Measurements from ENCODE around the gene SUGP1. TPM values are rescaled to one million over a fixed set of nuclear protein-coding genes. Genes with fewer than 3 reads are reported as not detected.

SUGP1 gene
- polyA plus RNA-seq, 1 donor (not counting 4 experiments of a cell fraction or from before 2014, with no cell fraction given) = 28.6 TPM

DNA sequence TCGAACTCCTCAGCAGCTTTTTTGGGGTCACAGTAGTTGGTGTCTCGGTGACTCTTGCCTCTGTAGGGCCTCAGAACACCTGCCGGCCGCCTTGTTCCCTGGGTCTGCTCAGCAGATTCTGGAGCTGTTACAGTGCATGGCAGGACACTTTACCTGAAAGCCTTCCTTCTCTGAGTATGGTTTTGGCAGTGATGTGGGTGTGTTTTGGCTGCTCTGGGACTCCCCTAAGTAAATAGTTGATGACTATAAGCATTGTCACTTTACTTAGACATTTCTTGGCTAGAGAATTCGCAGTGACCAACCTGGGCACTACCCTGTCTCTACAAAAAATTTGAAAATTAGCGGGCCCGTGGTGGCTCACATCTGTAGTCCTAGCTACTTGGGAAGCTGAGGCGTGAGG is 7.4 kb upstream of the SUGP1 start:
- Histone ChIP-seq H3K36me3 (ENCODE audit: control insufficient read depth in 2 of 2, extremely low read depth in 1 of 2, insufficient read depth in 2 of 2, low read length in 2 of 2) (peaks cover 13 to 21% of the 10 kb centered on the region in 2 experiments), H3K9me3 (ENCODE audit: control insufficient read depth, low read depth, low read length) (no peaks in the 10 kb centered on the region), H2AFZ (ENCODE audit: control insufficient read depth, low read length) (no peak overlapping the region), H4K20me1 (ENCODE audit: control insufficient read depth, extremely low read depth, insufficient read depth, low read length) (no peaks in the 10 kb centered on the region), H3K9ac (ENCODE audit: control insufficient read depth, extremely low read depth, insufficient read depth, low read length) (no peak overlapping the region), H3K79me2 (ENCODE audit: control insufficient read depth, insufficient read depth, low read length) (peaks cover 27% of the 10 kb centered on the region), H3K9me1 (ENCODE audit: control insufficient read depth, extremely low read depth, insufficient read depth, low read length) (no peaks in the 10 kb centered on the region), H3K4me1 (ENCODE audit: control insufficient read depth, extremely low read depth, insufficient read depth, low read length) (no peaks in the 10 kb centered on the region), H3K27me3 (ENCODE audit: control insufficient read depth, extremely low read depth, insufficient read depth, low read length) (no peaks in the 10 kb centered on the region), H3K4me3 (ENCODE audit: control insufficient read depth in 2 of 3, extremely low read depth in 1 of 3, insufficient read depth in 2 of 3, low read depth in 1 of 3, low read length in 3 of 3) (no peak overlapping the region), H3K4me2 (ENCODE audit: control insufficient read depth, extremely low read depth, insufficient read depth, low read depth, low read length) (no peak overlapping the region), H3K27ac (ENCODE audit: control insufficient read depth, insufficient read depth, low read length) (no peak overlapping the region)
- dilution Hi-C loops (cut with MboI; ENCODE audit: extremely low pct_ligation_motif_present, low sequenced_read_pairs) = no loop called here
- no peak for TF ChIP-seq EZH2 (IDR thresholded peaks at IDR 0.05; ENCODE audit: low read length)
- TF ChIP-seq, protein P1, sequence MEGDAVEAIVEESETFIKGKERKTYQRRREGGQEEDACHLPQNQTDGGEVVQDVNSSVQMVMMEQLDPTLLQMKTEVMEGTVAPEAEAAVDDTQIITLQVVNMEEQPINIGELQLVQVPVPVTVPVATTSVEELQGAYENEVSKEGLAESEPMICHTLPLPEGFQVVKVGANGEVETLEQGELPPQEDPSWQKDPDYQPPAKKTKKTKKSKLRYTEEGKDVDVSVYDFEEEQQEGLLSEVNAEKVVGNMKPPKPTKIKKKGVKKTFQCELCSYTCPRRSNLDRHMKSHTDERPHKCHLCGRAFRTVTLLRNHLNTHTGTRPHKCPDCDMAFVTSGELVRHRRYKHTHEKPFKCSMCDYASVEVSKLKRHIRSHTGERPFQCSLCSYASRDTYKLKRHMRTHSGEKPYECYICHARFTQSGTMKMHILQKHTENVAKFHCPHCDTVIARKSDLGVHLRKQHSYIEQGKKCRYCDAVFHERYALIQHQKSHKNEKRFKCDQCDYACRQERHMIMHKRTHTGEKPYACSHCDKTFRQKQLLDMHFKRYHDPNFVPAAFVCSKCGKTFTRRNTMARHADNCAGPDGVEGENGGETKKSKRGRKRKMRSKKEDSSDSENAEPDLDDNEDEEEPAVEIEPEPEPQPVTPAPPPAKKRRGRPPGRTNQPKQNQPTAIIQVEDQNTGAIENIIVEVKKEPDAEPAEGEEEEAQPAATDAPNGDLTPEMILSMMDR (optimal IDR thresholded peaks at IDR 0.05 in 1 of 3, IDR thresholded peaks at IDR 0.05 in 1 of 3, conservative IDR thresholded peaks at IDR 0.05 in 1 of 3; ENCODE audit: extremely low read depth in 1 of 3, insufficient read depth in 2 of 3, low read length in 3 of 3) = no peak
- no peak for DNase-seq (ENCODE audit: low read depth, low spot score)
- no peak for FAIRE-seq

DNA sequence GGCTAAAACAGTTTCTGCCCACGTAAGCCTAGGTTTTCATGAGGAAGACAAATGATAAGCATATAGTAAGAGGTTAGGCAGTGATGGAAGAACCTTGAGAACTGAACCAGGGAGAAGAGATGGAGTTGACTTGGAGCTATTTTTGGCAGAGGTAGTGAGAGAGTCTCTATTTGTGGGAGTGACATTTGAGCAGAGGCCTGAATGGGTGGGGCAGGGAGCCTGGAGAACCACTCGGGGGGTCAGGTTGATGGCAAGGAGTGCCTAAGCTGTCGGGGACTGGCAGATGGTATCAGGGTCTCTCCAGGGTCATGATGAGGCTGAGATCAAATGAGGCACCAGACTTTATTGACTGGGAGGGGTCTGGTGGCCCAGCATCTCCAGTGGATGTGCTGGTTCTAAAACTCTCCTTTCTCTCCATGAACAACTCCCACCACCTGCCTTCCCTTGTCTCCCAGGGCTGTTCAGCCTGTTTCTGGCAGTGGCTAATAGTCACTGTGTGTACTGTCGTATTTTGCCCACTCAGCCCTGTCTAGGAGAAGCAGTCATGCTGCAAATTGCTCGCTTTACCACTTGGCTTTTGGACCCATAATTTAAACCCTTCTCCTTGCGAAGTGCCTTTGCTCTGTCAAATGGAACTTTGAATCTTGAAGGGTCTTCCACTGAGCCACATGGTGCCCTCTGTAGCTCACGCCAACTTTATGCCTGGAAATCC is 3.9 kb upstream of the SUGP1 start:
- no peak for FAIRE-seq
- Histone ChIP-seq H3K4me2 (ENCODE audit: control insufficient read depth, extremely low read depth, insufficient read depth, low read depth, low read length) (no peak overlapping the region), H3K36me3 (ENCODE audit: control insufficient read depth in 2 of 2, extremely low read depth in 1 of 2, insufficient read depth in 2 of 2, low read length in 2 of 2) (peaks cover 8 to 11% of the 10 kb centered on the region in 2 experiments)

More for the DNA sequence above, 3.9 kb upstream of the SUGP1 start:
- H3K4me3 ChIP-seq (ENCODE audit: control insufficient read depth in 2 of 3, extremely low read depth in 1 of 3, insufficient read depth in 2 of 3, low read depth in 1 of 3, low read length in 3 of 3) = no peak overlapping the region
- peaks cover 5% of the 10 kb centered on the region for H3K4me1 ChIP-seq (ENCODE audit: control insufficient read depth, extremely low read depth, insufficient read depth, low read length)
- no peaks in the 10 kb centered on the region for H3K9me3 ChIP-seq (ENCODE audit: control insufficient read depth, low read depth, low read length)
- H2AFZ ChIP-seq (ENCODE audit: control insufficient read depth, low read length) = no peak overlapping the region
- H3K27ac ChIP-seq (ENCODE audit: control insufficient read depth, insufficient read depth, low read length) = no peak overlapping the region
- no peaks in the 10 kb centered on the region for H4K20me1 ChIP-seq (ENCODE audit: control insufficient read depth, extremely low read depth, insufficient read depth, low read length)
- no peaks in the 10 kb centered on the region for H3K27me3 ChIP-seq (ENCODE audit: control insufficient read depth, extremely low read depth, insufficient read depth, low read length)
- no peak for TF ChIP-seq EZH2 (IDR thresholded peaks at IDR 0.05; ENCODE audit: low read length)
- TF ChIP-seq, protein P1 (optimal IDR thresholded peaks at IDR 0.05 in 1 of 3, IDR thresholded peaks at IDR 0.05 in 1 of 3, conservative IDR thresholded peaks at IDR 0.05 in 1 of 3; ENCODE audit: extremely low read depth in 1 of 3, insufficient read depth in 2 of 3, low read length in 3 of 3) = no peak
- no peak overlapping the region for H3K9ac ChIP-seq (ENCODE audit: control insufficient read depth, extremely low read depth, insufficient read depth, low read length)
- H3K9me1 ChIP-seq (ENCODE audit: control insufficient read depth, extremely low read depth, insufficient read depth, low read length) = no peaks in the 10 kb centered on the region
- no peak for DNase-seq (ENCODE audit: low read depth, low spot score)
- dilution Hi-C loops (cut with MboI; ENCODE audit: extremely low pct_ligation_motif_present, low sequenced_read_pairs) = no loop called here
- peaks cover 51% of the 10 kb centered on the region for H3K79me2 ChIP-seq (ENCODE audit: control insufficient read depth, insufficient read depth, low read length)
